Smooth muscle cell (in vitro differentiated cells): Measurements from ENCODE around the gene ARID5B. TPM values are rescaled to one million over a fixed set of nuclear protein-coding genes. Genes with fewer than 3 reads are reported as not detected.

Experiments
- DNase-seq: peaks from one replicate; lab custom pipeline; 2025; ENCODE audit not compliant: unreplicated experiment; lab: John Stamatoyannopoulos, UW
- H2AFZ ChIP-seq: fragments of 200-600 bp; sonication (generic); 2 replicates; pipeline ENCODE4 v1.6.0; 2016; ENCODE audit warnings: antibody characterized with exemption, low read depth, mild to moderate bottlenecking
- H3F3A ChIP-seq: fragments of 200-600 bp; sonication (generic); 2 replicates; pipeline ENCODE4 v1.6.0; 2017; ENCODE audit warnings: antibody characterized with exemption, low read depth
- H3K27ac ChIP-seq: fragments of 200-600 bp; sonication (generic); 2 replicates; pipeline ENCODE4 v1.5.1; 2016; ENCODE audit warnings: low read depth, mild to moderate bottlenecking
- H3K27me3 ChIP-seq: fragments of 200-600 bp; sonication (generic); 2 replicates; pipeline ENCODE4 v1.6.1; 2016; ENCODE audit warnings: low read depth, mild to moderate bottlenecking
- H3K36me3 ChIP-seq: fragments of 200-600 bp; sonication (generic); 2 replicates; pipeline ENCODE4 v1.5.1; 2016; ENCODE audit warnings: low read depth
- H3K4me1 ChIP-seq: fragments of 200-600 bp; sonication (generic); 2 replicates; pipeline ENCODE4 v1.5.1; 2016; ENCODE audit warnings: low read depth
- H3K4me2 ChIP-seq: fragments of 200-600 bp; sonication (generic); 2 replicates; pipeline ENCODE4 v1.6.0; 2016; ENCODE audit warnings: mild to moderate bottlenecking
- H3K4me3 ChIP-seq: fragments of 200-600 bp; sonication (generic); 2 replicates; pipeline ENCODE4 v1.5.1; 2016; ENCODE audit warnings: mild to moderate bottlenecking
- H3K79me2 ChIP-seq: fragments of 200-600 bp; sonication (generic); 2 replicates; pipeline ENCODE4 v1.6.0; 2016; ENCODE audit warnings: low read depth, mild to moderate bottlenecking
- H3K9ac ChIP-seq: fragments of 200-600 bp; sonication (generic); 2 replicates; pipeline ENCODE4 v1.6.0; 2016; ENCODE audit warnings: low read depth
- H3K9me3 ChIP-seq: fragments of 200-600 bp; sonication (generic); replicated peaks from 2 replicates; pipeline ENCODE4 v1.5.1; 2016; ENCODE audit warnings: low read depth
- H4K20me1 ChIP-seq: fragments of 200-600 bp; sonication (generic); 2 replicates; pipeline ENCODE4 v1.6.0; 2016; ENCODE audit warnings: low read depth
- WGBS: methylation state at CpG from one replicate; pipeline ENCODE4 v1.1.7; 2016; ENCODE audit warnings: low lambda C conversion rate; 5-methylcytosine and 5-hydroxymethylcytosine counted together
- polyA plus RNA-seq: library from polyadenylated mRNA; unstranded; fragments of >200 nt; fragmentation: Nextera tagmentation; extraction: Ambion mirVana; gene quantifications from 2 replicates; pipeline ENCODE4 v1.2.1, GENCODE V29; 2016
- total RNA-seq: library from RNA; depleted of rRNA; stranded (reverse); fragments of >200 nt; gene quantifications from 2 replicates; pipeline ENCODE4 v1.2.3, GENCODE V29; 2014
- TF ChIP-seq, protein P1 (sequence below): fragments of 200-600 bp; sonication (generic); IDR thresholded peaks from 2 replicates; pipeline ENCODE4 v1.5.1; 2017; ENCODE audit warnings: borderline replicate concordance, mild to moderate bottlenecking, antibody characterized with exemption; ENCODE audit not compliant: insufficient read depth, poor library complexity, severe bottlenecking

The ARID5B gene
- total and polyA plus RNA-seq, 2 experiments from 2014 or later: 49.0 to 67.6 TPM

DNA sequence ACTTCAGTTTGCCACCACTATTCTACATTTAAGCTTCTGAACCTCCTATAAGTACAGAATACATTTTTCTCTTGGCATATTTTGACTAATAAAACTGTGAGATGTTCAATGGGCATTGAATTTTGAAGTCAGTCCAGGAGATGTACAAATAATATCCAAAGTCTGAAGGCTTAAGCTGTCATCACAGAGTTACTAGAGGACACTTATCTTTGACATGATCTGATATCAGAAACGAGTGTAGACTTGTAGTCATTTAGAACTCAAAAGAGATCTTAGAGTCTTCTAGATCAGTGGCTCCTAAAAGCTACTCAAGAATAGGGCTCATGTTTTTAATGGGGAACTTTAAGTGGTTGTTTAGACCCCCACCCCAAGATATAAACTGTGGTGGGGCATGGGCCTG is 160.5 kb downstream of the ARID5B start:
- H3K36me3 ChIP-seq: peaks cover 36% of the 10 kb centered on the region
- peaks cover 58% of the 10 kb centered on the region for H4K20me1 ChIP-seq
- WGBS: 57% methylated on average over 1 of the region's 1 CpG
- peaks cover 37% of the 10 kb centered on the region for H3K79me2 ChIP-seq
- H3K9me3 ChIP-seq: no peaks in the 10 kb centered on the region
- H3K9ac ChIP-seq: no peak overlapping the region
- no peak overlapping the region for H3K4me2 ChIP-seq
- H3K4me3 ChIP-seq: no peak overlapping the region
- TF ChIP-seq, protein P1, sequence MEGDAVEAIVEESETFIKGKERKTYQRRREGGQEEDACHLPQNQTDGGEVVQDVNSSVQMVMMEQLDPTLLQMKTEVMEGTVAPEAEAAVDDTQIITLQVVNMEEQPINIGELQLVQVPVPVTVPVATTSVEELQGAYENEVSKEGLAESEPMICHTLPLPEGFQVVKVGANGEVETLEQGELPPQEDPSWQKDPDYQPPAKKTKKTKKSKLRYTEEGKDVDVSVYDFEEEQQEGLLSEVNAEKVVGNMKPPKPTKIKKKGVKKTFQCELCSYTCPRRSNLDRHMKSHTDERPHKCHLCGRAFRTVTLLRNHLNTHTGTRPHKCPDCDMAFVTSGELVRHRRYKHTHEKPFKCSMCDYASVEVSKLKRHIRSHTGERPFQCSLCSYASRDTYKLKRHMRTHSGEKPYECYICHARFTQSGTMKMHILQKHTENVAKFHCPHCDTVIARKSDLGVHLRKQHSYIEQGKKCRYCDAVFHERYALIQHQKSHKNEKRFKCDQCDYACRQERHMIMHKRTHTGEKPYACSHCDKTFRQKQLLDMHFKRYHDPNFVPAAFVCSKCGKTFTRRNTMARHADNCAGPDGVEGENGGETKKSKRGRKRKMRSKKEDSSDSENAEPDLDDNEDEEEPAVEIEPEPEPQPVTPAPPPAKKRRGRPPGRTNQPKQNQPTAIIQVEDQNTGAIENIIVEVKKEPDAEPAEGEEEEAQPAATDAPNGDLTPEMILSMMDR: no peak
- no peak for DNase-seq
- H3K27ac ChIP-seq: no peak overlapping the region
- peaks cover 6% of the 10 kb centered on the region for H3F3A ChIP-seq
- no peaks in the 10 kb centered on the region for H3K27me3 ChIP-seq
- H3K4me1 ChIP-seq: no peaks in the 10 kb centered on the region
- H2AFZ ChIP-seq: no peak overlapping the region

GRCh38 chr10:62062752-62063512 is 161.4 kb downstream of the ARID5B start:
- peak overlapping the region; percentile 23 for H3K27ac ChIP-seq
- no peak overlapping the region for H3K4me2 ChIP-seq
- H3K36me3 ChIP-seq: peaks cover 35% of the 10 kb centered on the region
- H3F3A ChIP-seq: peaks cover 4% of the 10 kb centered on the region
- H3K27me3 ChIP-seq: no peaks in the 10 kb centered on the region
- no peaks in the 10 kb centered on the region for H3K4me1 ChIP-seq
- no peak for DNase-seq
- H3K9ac ChIP-seq: no peak overlapping the region
- H3K4me3 ChIP-seq: no peak overlapping the region
- 75% methylated on average over 4 of the region's 4 CpGs for WGBS
- H3K79me2 ChIP-seq: peaks cover 34% of the 10 kb centered on the region
- H3K9me3 ChIP-seq: no peaks in the 10 kb centered on the region
- peaks cover 58% of the 10 kb centered on the region for H4K20me1 ChIP-seq
- TF ChIP-seq, protein P1: no peak
- no peak overlapping the region for H2AFZ ChIP-seq

DNA sequence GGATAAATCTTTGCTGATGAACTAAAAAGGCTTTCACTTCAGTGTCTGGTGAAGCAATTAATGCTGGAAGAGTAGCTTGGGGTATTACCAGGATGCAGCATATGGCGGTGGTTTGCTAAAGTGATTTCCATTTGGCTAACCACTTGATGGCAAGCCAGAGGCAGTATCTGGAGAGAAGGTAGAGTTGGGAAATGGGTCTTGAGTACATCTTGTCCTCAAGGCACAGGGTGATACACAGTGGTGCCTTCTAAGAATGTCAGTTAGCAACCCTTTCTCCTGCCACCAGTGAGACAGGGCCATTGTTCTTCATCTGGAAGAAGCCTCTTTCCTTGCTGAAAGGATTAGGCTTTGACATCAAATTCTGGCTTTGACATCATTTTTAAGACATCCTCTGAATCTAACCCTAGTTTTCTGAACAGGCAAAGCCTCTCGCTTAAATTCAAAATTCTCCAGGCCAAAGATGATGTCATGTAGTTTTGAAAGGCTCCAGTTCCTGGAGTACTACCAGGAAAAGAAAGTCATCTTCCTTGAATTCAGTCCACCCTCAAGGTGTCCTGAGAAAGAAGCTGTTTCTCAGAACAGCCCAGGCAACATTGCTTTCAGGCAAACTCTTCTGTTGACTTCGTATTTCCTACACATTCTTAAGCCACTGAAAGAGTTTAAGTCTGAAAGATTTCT is 162.4 kb downstream of the ARID5B start:
- no peak for DNase-seq
- Histone ChIP-seq H3K36me3 (peaks cover 34% of the 10 kb centered on the region), H4K20me1 (peaks cover 64% of the 10 kb centered on the region), H3K4me2 (no peak overlapping the region), H3K27ac (peak overlapping the region; percentile 0), H3K79me2 (peaks cover 33% of the 10 kb centered on the region), H3K4me1 (no peaks in the 10 kb centered on the region), H3K27me3 (no peaks in the 10 kb centered on the region), H3K9me3 (no peaks in the 10 kb centered on the region), H3F3A (peaks cover 4% of the 10 kb centered on the region), H3K4me3 (no peak overlapping the region), H2AFZ (no peak overlapping the region), H3K9ac (no peak overlapping the region)
- TF ChIP-seq, protein P1: no peak
- 92% methylated on average over 3 of the region's 3 CpGs for WGBS
